Measurements from ENCODE around the gene RBM4B.
"Not testable (repeated sequence)": the region's sequence is repeated elsewhere in the genome, so short reads cannot be mapped to it uniquely, and the experiment has no call there.

The RBM4B gene

GRCh38 chr11:66649903-66650302 lies 27.8 kb downstream of the RBM4B start:
- in situ Hi-C loops (cut with MboI; ENCODE audit: low pct_unique_long_range_greater_than_20kb, low sequenced_read_pairs, unreplicated experiment) = no loop called here
- DNase-seq (ENCODE audit: low spot score) = no peak
- no peak for TF ChIP-seq CTCF (IDR thresholded peaks at IDR 0.05; ENCODE audit: extremely low read depth, insufficient read depth, missing control alignments)

GRCh38 chr11:66646828-66647227 lies 30.9 kb downstream of the RBM4B start:
- in situ Hi-C loops (cut with MboI; ENCODE audit: low pct_unique_long_range_greater_than_20kb, low sequenced_read_pairs, unreplicated experiment) = no loop called here
- DNase-seq (ENCODE audit: low spot score) = no peak
- no peak for TF ChIP-seq CTCF (IDR thresholded peaks at IDR 0.05; ENCODE audit: extremely low read depth, insufficient read depth, missing control alignments)

- TF ChIP-seq CTCF (IDR thresholded peaks at IDR 0.05; ENCODE audit: extremely low read depth, insufficient read depth, missing control alignments) = no peak
- no peak for DNase-seq (ENCODE audit: low spot score)
- in situ Hi-C loops (cut with MboI; ENCODE audit: low pct_unique_long_range_greater_than_20kb, low sequenced_read_pairs, unreplicated experiment) = no loop called here
These were observed 33.8 kb downstream of the RBM4B start for GRCh38 chr11:66643745-66644437.

- TF ChIP-seq CTCF (IDR thresholded peaks at IDR 0.05; ENCODE audit: extremely low read depth, insufficient read depth, missing control alignments) = no peak
- in situ Hi-C loops (cut with MboI; ENCODE audit: low pct_unique_long_range_greater_than_20kb, low sequenced_read_pairs, unreplicated experiment) = no loop called here
- no peak for DNase-seq (ENCODE audit: low spot score)
These were observed 35.9 kb downstream of the RBM4B start for GRCh38 chr11:66641834-66642233.

- in situ Hi-C loops (cut with MboI; ENCODE audit: low pct_unique_long_range_greater_than_20kb, low sequenced_read_pairs, unreplicated experiment); DNase-seq (ENCODE audit: low spot score): not testable (repeated sequence)
These were observed 37.8 kb downstream of the RBM4B start for GRCh38 chr11:66639814-66640340.

- no peak for TF ChIP-seq CTCF (IDR thresholded peaks at IDR 0.05; ENCODE audit: extremely low read depth, insufficient read depth, missing control alignments)
- in situ Hi-C loops (cut with MboI; ENCODE audit: low pct_unique_long_range_greater_than_20kb, low sequenced_read_pairs, unreplicated experiment) = no loop called here
- no peak for DNase-seq (ENCODE audit: low spot score)
These were observed 38.4 kb downstream of the RBM4B start for GRCh38 chr11:66639066-66639813.

All from GM13977 (cell line).